MM.1S (cell line): ENCODE data around the gene PI4K2A.

Source experiments
- DNase-seq: peaks from one replicate; pipeline ENCODE4 v3.0.0-alpha.2; 2015
- H2AFZ ChIP-seq: fragments of 300-600 bp; sonication (generic); 2 replicates; pipeline ENCODE4 v1.6.0; 2016; ENCODE audit warnings: antibody characterized with exemption, low read length
- H3F3A ChIP-seq: fragments of 300-600 bp; sonication (generic); 2 replicates; pipeline ENCODE4 v1.6.1; 2016; ENCODE audit warnings: mild to moderate bottlenecking, antibody characterized with exemption, low read length, moderate library complexity, mixed read lengths; ENCODE audit not compliant: insufficient read depth
- H3K27ac ChIP-seq: fragments of 300-600 bp; sonication (generic); 2 replicates; pipeline ENCODE4 v1.5.1; 2016; ENCODE audit warnings: mild to moderate bottlenecking, low read length
- H3K27me3 ChIP-seq: fragments of 300-600 bp; sonication (generic); replicated peaks from 2 replicates; pipeline ENCODE4 v1.6.0; 2016; ENCODE audit warnings: low read length; ENCODE audit not compliant: insufficient read depth
- H3K36me3 ChIP-seq: fragments of 300-600 bp; sonication (generic); replicated peaks from 2 replicates; pipeline ENCODE4 v1.6.1; 2016; ENCODE audit warnings: mild to moderate bottlenecking, low read length, mixed read lengths; ENCODE audit not compliant: insufficient read depth
- H3K4me1 ChIP-seq: fragments of 300-600 bp; sonication (generic); 2 replicates; pipeline ENCODE4 v1.6.1; 2016; ENCODE audit warnings: low read length, mixed read lengths
- H3K4me2 ChIP-seq: fragments of 300-600 bp; sonication (generic); 2 replicates; pipeline ENCODE4 v1.6.0; 2016; ENCODE audit warnings: low read depth, low read length
- H3K4me3 ChIP-seq: fragments of 300-600 bp; sonication (generic); 2 replicates; pipeline ENCODE4 v1.5.1; 2016; ENCODE audit warnings: low read length, mixed read lengths
- H3K79me2 ChIP-seq: fragments of 300-600 bp; sonication (generic); 2 replicates; pipeline ENCODE4 v1.6.1; 2016; ENCODE audit warnings: mixed run types, low read length, mixed read lengths
- H3K9ac ChIP-seq: fragments of 300-600 bp; sonication (generic); 2 replicates; pipeline ENCODE4 v1.6.1; 2016; ENCODE audit warnings: low read length, mixed read lengths
- H3K9me2 ChIP-seq: fragments of 300-600 bp; sonication (generic); replicated peaks from 2 replicates; pipeline ENCODE4 v1.6.1; 2016; ENCODE audit warnings: mild to moderate bottlenecking, low read length, mixed read lengths; ENCODE audit not compliant: insufficient read depth
- H3K9me3 ChIP-seq: fragments of 300-600 bp; sonication (generic); replicated peaks from 2 replicates; pipeline ENCODE4 v1.6.1; 2016; ENCODE audit warnings: mild to moderate bottlenecking, low read length, mixed read lengths; ENCODE audit not compliant: insufficient read depth
- H4K20me1 ChIP-seq: fragments of 300-600 bp; sonication (generic); 2 replicates; pipeline ENCODE4 v1.6.1; 2016; ENCODE audit warnings: mild to moderate bottlenecking, low read length, moderate library complexity, mixed read lengths; ENCODE audit not compliant: insufficient read depth
- EZH2 ChIP-seq: fragments of 300-600 bp; sonication (generic); optimal IDR thresholded peaks from 2 replicates; pipeline ENCODE3; 2017; ENCODE audit warnings: low read depth, mild to moderate bottlenecking, antibody characterized with exemption, low read length, mixed read lengths
- EZH2phosphoT487 ChIP-seq: fragments of 300-600 bp; sonication (generic); IDR thresholded peaks from 2 replicates; pipeline ENCODE4 v1.6.1; 2018; ENCODE audit warnings: antibody characterized with exemption, low read length
- TF ChIP-seq, protein P1 (sequence below): fragments of 300-600 bp; sonication (generic); IDR thresholded peaks from 2 replicates; pipeline ENCODE4 v1.5.1; 2016; ENCODE audit warnings: antibody characterized with exemption, low read length, mixed read lengths

Gene PI4K2A

DNA sequence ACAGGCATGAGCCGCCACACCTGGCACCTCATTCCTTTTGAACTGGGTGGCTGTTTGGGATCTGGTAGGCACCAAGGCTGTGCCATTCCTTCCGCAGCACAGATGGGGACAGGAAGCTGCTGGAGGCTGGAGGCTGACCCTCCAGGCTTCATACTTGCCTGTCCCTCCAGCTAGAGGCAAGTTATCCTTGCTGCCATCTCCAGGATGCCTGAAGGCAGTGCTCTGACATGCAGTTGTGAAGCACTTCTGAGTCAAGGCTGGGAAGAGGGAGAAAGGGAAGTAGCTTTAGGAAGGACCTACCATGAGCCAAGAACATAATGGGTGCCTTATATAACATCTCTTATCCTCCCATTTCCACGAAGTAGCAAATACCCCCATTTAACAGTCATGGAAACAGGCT, 82.5 kb downstream of the PI4K2A start:
- no peaks in the 10 kb centered on the region for H3K36me3 ChIP-seq
- H3K79me2 ChIP-seq: no peaks in the 10 kb centered on the region
- no peaks in the 10 kb centered on the region for H3K4me1 ChIP-seq
- H3F3A ChIP-seq: no peaks in the 10 kb centered on the region
- H3K4me2 ChIP-seq: no peak overlapping the region
- H3K9ac ChIP-seq: no peak overlapping the region
- H3K4me3 ChIP-seq: no peak overlapping the region
- H3K9me3 ChIP-seq: no peaks in the 10 kb centered on the region
- no peak for TF ChIP-seq EZH2phosphoT487
- TF ChIP-seq, protein P1, sequence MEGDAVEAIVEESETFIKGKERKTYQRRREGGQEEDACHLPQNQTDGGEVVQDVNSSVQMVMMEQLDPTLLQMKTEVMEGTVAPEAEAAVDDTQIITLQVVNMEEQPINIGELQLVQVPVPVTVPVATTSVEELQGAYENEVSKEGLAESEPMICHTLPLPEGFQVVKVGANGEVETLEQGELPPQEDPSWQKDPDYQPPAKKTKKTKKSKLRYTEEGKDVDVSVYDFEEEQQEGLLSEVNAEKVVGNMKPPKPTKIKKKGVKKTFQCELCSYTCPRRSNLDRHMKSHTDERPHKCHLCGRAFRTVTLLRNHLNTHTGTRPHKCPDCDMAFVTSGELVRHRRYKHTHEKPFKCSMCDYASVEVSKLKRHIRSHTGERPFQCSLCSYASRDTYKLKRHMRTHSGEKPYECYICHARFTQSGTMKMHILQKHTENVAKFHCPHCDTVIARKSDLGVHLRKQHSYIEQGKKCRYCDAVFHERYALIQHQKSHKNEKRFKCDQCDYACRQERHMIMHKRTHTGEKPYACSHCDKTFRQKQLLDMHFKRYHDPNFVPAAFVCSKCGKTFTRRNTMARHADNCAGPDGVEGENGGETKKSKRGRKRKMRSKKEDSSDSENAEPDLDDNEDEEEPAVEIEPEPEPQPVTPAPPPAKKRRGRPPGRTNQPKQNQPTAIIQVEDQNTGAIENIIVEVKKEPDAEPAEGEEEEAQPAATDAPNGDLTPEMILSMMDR: no peak
- TF ChIP-seq EZH2: no peak
- no peaks in the 10 kb centered on the region; the same call in 1 of the 2 replicates for H3K27me3 ChIP-seq
- H3K9me2 ChIP-seq: no peaks in the 10 kb centered on the region
- H2AFZ ChIP-seq: no peak overlapping the region
- no peak overlapping the region for H3K27ac ChIP-seq
- DNase-seq: no peak
- no peaks in the 10 kb centered on the region for H4K20me1 ChIP-seq

DNA sequence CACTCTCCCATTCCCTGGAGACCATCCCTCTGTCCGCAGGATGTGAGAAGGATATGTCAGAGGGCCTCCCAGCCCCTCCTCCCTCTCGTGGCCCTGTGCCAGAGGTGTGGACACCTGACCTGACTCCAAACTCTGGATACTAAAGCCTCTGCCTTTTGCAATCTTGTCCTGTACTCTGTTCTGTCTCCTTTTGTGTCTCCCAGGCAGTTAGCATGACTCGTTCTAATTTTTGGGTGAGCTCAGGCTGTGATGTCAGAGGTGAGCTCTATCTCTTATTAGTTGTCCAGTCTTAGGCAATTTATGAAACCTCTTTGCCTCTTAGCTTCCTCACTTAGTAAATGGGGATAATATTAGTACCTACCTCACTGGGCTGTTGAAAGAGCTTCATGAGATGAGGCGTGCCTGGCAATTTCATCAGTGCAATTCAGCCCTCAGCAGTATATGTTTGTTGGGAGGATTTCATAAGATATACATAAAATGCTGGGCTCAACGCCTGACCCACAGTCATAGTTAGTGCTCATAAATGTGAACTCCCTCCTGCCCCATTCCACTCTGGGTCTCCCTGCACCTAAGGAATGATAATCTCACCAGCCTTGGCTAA, 84.0 kb downstream of the PI4K2A start:
- no peaks in the 10 kb centered on the region for H3K36me3 ChIP-seq

More for the DNA sequence above, 84.0 kb downstream of the PI4K2A start:
- Histone ChIP-seq H3F3A (no peaks in the 10 kb centered on the region), H3K27ac (no peak overlapping the region), H3K79me2 (no peaks in the 10 kb centered on the region), H3K4me2 (no peak overlapping the region), H3K27me3 (no peaks in the 10 kb centered on the region; the same call in 1 of the 2 replicates), H4K20me1 (no peaks in the 10 kb centered on the region), H3K9me3 (no peaks in the 10 kb centered on the region), H2AFZ (no peak overlapping the region), H3K9me2 (no peaks in the 10 kb centered on the region), H3K9ac (no peak overlapping the region), H3K4me1 (no peaks in the 10 kb centered on the region), H3K4me3 (no peak overlapping the region)
- no peak for DNase-seq
- TF ChIP-seq EZH2: no peak
- TF ChIP-seq, protein P1: no peak
- TF ChIP-seq EZH2phosphoT487: no peak
